OCI-M2 (cell line): ENCODE results near the gene FXN.
"Not testable (repeated sequence)": the region's sequence is repeated elsewhere in the genome, so short reads cannot be mapped to it uniquely, and the experiment has no call there.

Experiments used
- DNase-seq: peaks from one replicate; lab custom pipeline; 2025; ENCODE audit not compliant: unreplicated experiment; lab: John Stamatoyannopoulos, UW

Gene FXN

GRCh38 chr9:69097923-69098593 is 62.5 kb downstream of the FXN start:
- no peak for DNase-seq

DNA sequence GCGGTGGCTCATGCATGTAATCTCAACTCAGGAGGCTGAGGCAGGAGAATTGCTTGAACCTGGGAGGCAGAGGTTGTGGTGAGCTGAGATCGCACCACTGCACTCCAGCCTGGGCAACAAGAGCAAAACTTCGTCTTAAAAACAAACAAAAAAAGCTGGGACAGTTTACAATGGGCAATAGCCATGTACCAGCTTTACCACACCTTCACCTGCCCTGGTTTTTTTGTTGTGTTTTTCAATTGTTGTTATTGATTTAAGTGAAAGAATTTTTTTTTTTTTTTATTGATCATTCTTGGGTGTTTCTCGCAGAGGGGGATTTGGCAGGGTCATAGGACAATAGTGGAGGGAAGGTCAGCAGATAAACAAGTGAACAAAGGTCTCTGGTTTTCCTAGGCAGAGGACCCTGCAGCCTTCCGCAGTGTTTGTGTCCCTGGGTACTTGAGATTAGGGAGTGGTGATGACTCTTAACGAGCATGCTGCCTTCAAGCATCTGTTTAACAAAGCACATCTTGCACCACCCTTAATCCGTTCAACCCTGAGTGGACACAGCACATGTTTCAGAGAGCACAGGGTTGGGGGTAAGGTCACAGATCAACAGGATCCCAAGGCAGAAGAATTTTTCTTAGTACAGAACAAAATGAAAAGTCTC is 67.9 kb downstream of the FXN start:
- not testable (repeated sequence) for DNase-seq

- no peak for DNase-seq
Measured at GRCh38 chr9:69104830-69105527, 69.4 kb downstream of the FXN start.

- no peak for DNase-seq
Measured at GRCh38 chr9:69107771-69108170, 72.2 kb downstream of the FXN start.

- DNase-seq = not testable (repeated sequence)
Measured at GRCh38 chr9:69108706-69109105, 73.2 kb downstream of the FXN start.

- no peak for DNase-seq
Measured at GRCh38 chr9:69109152-69109551, 73.6 kb downstream of the FXN start.

- DNase-seq = not testable (repeated sequence)
Measured at GRCh38 chr9:69112646-69113045, 77.1 kb downstream of the FXN start.

GRCh38 chr9:69115621-69116020 is 80.1 kb downstream of the FXN start:
- DNase-seq = no peak

- no peak for DNase-seq
Measured at GRCh38 chr9:69118656-69119055, 83.1 kb downstream of the FXN start.

DNA sequence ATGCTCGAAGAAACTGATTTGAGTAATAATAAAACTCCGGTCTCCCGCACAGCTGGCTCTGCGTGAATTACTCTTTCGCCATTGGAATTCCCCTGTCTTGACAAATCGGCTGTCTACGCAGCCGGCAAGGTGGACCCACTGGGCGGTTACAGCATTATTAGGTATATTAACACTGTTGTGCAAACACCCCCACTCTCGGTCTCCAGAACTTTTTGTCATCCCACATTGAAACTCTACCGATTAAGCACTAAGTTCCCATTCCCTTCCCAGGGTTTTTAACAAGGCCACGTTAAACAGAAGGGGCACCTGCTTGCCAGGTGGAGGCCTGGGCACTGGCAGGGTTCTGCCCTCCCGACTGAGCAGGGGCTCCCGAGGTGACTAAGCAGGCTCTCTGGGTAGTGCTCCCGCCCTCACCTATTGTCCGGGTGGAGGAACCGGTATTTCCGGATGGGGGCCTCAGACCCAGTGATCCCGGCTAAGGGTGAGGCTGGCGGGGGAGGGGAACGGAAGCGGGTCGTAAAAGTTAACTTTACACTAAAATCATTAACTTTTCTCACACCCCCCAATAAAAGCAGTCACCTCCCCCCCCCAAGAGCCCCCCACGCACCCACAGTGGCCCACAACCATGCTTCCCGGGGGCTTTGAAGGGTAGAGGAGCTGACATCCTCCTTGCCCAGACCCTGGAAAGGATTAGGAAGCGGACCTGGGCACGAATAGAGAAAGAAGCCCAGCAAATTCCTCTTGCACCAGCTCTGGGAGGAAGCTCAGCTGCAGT is 85.0 kb downstream of the FXN start:
- DNase-seq = no peak

DNA sequence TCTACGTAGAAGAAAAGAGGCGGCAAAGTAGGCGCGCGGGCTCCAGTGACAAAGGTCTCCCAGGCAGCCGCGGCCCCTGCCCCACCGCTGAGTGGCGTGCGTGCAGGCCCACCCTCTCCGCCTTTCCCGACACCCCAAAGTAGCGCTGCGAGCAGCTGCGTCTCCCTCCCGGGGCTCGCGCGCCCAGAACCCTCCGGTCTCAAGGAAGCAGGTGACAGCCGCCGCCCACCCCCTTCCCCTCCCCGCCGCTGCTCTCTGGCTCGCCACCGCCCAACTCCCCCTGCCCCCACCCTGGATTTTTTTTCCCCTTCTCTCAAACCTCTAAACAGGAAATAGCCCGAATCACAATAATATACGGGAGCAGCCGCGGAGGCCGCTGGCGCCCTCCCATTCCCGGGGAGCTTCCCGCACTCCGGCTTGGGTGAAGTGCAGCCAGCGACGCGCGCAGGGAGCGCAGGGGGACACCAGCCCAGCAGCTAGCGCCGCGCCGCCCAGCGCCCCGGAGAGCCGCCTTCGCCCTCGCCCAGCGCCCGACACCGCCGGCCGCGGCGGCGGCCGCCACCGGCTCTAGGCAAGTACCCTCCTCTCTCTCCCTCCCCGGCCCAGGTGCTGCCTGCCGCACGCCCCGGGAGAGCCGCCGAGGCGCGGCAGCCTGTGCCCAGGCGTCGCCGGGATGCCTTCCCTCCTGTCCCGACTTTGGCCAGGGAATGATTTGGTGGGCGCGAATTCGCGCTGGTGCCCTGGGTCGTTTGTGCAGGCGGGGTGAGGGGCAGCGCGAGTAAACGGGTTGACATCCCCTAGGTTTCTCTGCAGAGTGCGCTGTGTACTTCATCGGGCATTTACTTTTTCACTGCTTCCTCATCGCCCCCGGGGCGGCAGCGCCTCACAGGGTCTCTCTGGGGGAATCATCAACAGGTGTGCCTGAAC is 85.9 kb downstream of the FXN start:
- DNase-seq = no peak

GRCh38 chr9:69122082-69122548 is 86.6 kb downstream of the FXN start:
- no peak for DNase-seq

GRCh38 chr9:69122549-69123141 is 87.1 kb downstream of the FXN start:
- no peak for DNase-seq

GRCh38 chr9:69130456-69131441 is 95.2 kb downstream of the FXN start:
- DNase-seq = no peak

DNA sequence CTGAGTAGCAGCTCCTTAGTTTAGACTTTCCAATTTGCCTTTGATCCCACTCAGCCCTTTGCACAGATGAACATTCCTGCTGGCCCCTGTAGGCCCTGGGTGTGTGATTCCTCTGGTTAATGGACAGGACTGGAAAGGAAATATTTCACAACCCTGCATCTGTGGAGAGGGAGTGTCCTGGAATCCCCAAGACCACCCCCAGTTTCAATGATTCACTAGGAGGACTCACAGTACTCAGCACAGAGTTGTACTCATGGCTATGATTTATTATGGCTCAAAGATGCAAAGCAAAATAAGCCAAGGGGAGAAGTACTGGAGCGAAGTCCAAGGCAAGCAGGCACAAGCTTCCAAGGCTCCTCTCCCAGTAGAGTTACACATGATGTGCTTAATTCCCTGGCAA is 96.1 kb downstream of the FXN start:
- DNase-seq = no peak

- no peak for DNase-seq
Measured at GRCh38 chr9:69132361-69132760, 96.8 kb downstream of the FXN start.

DNA sequence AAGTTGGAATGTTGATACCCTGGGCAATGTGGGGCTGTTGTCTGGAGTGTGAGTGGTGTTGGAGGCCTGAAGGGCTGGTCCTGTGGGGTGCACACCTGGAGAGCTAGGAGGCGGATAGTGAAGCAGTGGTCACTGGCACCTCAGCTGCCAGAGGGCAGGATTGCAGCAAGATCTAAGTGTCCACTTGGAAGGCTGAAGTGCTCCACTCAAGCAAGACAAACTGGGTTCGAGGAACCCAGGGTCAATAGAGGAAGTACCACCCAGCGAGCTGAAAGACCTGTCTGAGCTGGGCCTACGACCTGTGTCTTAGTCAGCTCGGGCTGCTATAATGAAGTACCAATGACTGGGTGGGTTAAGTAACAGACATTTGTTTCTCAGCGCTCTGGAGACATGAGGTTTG is 98.9 kb downstream of the FXN start:
- no peak for DNase-seq

DNA sequence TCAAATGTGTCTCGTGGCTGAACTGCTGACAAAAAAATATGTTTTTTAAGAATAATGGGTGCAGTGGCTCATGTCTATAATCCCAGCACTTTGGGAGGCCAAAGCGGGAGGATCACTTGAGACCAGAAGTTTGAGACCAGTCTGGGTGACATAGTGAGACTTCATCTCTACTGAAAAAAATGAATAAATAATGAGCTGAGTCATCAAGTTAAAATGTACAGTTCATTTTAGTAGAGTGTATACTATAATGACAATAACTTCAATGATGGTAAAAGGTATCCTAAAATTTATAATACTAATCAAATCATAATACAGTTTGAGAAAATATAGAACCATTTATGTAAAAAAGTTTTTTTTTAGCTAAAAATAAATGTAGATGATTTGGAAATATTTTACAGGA is 100.6 kb downstream of the FXN start:
- no peak for DNase-seq

- no peak for DNase-seq
Measured at GRCh38 chr9:69136779-69137178, 101.2 kb downstream of the FXN start.
